Small intestine (tissue), 7 donors: ENCODE measurements around the gene CDC42EP5. TPM values are rescaled to one million over a fixed set of nuclear protein-coding genes. Genes with fewer than 3 reads are reported as not detected.

ENCODE experiments used
- DNase-seq, 2 donors: peaks; one replicate each; pipeline versions ENCODE4 v3.0.0 to v3.0.0-alpha.2; 2013
- FAIRE-seq: peaks from 2 replicates; lab custom pipeline; 2012; peaks lifted over from hg19 to GRCh38; lab: Jason Lieb, UNC
- H3K27ac ChIP-seq, 3 donors: one replicate each; pipeline ENCODE4 v1.5.1; 2013; ENCODE audit warnings: low read length in 2 of 3, mild to moderate bottlenecking in 2 of 3, control low read depth in 1 of 3, inconsistent platforms in 1 of 3, low read depth in 1 of 3, moderate library complexity in 1 of 3
- H3K27me3 ChIP-seq, 3 donors: one replicate each; pipeline ENCODE4 v1.6.1; 2013; ENCODE audit warnings: low read length in 3 of 3, inconsistent platforms in 1 of 3; ENCODE audit not compliant: control insufficient read depth in 3 of 3, insufficient read depth in 3 of 3
- H3K36me3 ChIP-seq, 3 donors: one replicate each; pipeline ENCODE4 v1.6.1; 2013; ENCODE audit warnings: low read length in 3 of 3, inconsistent platforms in 1 of 3, low read depth in 1 of 3, mild to moderate bottlenecking in 1 of 3, moderate library complexity in 1 of 3; ENCODE audit not compliant: control insufficient read depth in 3 of 3, insufficient read depth in 2 of 3
- H3K4me1 ChIP-seq, 3 donors: one replicate each; pipeline ENCODE4 v1.6.1; 2013; ENCODE audit warnings: low read length in 2 of 3, inconsistent platforms in 1 of 3, low read depth in 1 of 3, mild to moderate bottlenecking in 1 of 3, moderate library complexity in 1 of 3; ENCODE audit not compliant: control insufficient read depth in 3 of 3, insufficient read depth in 2 of 3
- H3K4me3 ChIP-seq, 3 donors: one replicate each; pipeline ENCODE4 v1.5.1; 2013; ENCODE audit warnings: low read length in 3 of 3, control low read depth in 1 of 3, inconsistent platforms in 1 of 3, low read depth in 1 of 3, mild to moderate bottlenecking in 1 of 3, moderate library complexity in 1 of 3
- H3K9me3 ChIP-seq, 2 donors: one replicate each; pipeline ENCODE4 v1.6.1; 2013; ENCODE audit warnings: low read depth in 1 of 2, low read length in 1 of 2; ENCODE audit not compliant: control insufficient read depth in 2 of 2, insufficient read depth in 1 of 2
- WGBS, 3 donors: extraction: QIAGEN DNeasy Blood & Tissue Kit; methylation state at CpG; one replicate each; pipeline ENCODE4 v1.1.7; 2013; 5-methylcytosine and 5-hydroxymethylcytosine counted together
- polyA plus RNA-seq, 4 donors: library from polyadenylated mRNA; stranded (reverse) in 3 of 4; unstranded in 1 of 4; fragments of 200-250 nt in 3 of 4; fragments of 120-200 nt in 1 of 4; gene quantifications; one replicate each; pipeline versions ENCODE4 v1.2.1 to v1.2.3, GENCODE V29; 2013
- donor health status: healthy with polysubstance abuse.
- donor health status: control.
- donor health status: control.
- donor health status: Bipolar disorder and iron deficiency.
- donor health status: healthy.

CDC42EP5 gene
- polyA plus RNA-seq, 4 donors = 131 to 215 (median 163) TPM

- no peaks in the 10 kb centered on the region for H3K4me1 ChIP-seq
- WGBS, 3 donors = 74 to 83% (median 81%) methylated on average over 10 of the region's 10 CpGs
- no peak overlapping the region for H3K4me3 ChIP-seq
- no peak for DNase-seq
- H3K36me3 ChIP-seq = no peaks in the 10 kb centered on the region
- no peaks in the 10 kb centered on the region for H3K9me3 ChIP-seq
- FAIRE-seq = no peak
- H3K27me3 ChIP-seq = no peaks in the 10 kb centered on the region
- no peak overlapping the region for H3K27ac ChIP-seq
Measured at GRCh38 chr19:54484451-54484850, 11.4 kb upstream of the CDC42EP5 start.

- peaks cover 0 to 2% (median 0%) of the 10 kb centered on the region in 3 donors for H3K4me1 ChIP-seq
- 48 to 69% (median 59%) methylated on average over 3 of the region's 3 CpGs for WGBS, 3 donors
- H3K27ac ChIP-seq = no peak overlapping the region
- H3K9me3 ChIP-seq = no peaks in the 10 kb centered on the region
- no peaks in the 10 kb centered on the region for H3K27me3 ChIP-seq
- FAIRE-seq = no peak
- no peak for DNase-seq
- H3K4me3 ChIP-seq = no peak overlapping the region
- no peaks in the 10 kb centered on the region for H3K36me3 ChIP-seq
Measured at GRCh38 chr19:54482889-54483288, 9.8 kb upstream of the CDC42EP5 start.

GRCh38 chr19:54481326-54481930, 8.3 kb upstream of the CDC42EP5 start:
- no peaks in the 10 kb centered on the region for H3K36me3 ChIP-seq
- WGBS, 3 donors = 10 to 12% (median 10%) methylated on average over 16 of the region's 16 CpGs
- H3K9me3 ChIP-seq = no peaks in the 10 kb centered on the region
- H3K27me3 ChIP-seq = no peaks in the 10 kb centered on the region
- no peak overlapping the region for H3K4me3 ChIP-seq
- H3K27ac ChIP-seq = no peak overlapping the region
- peaks cover 0 to 13% (median 0%) of the 10 kb centered on the region in 3 donors for H3K4me1 ChIP-seq
- DNase-seq = peak; percentile 60 to 68
- FAIRE-seq = no peak

GRCh38 chr19:54480051-54480450, 7.0 kb upstream of the CDC42EP5 start:
- FAIRE-seq = no peak
- 64 to 81% (median 68%) methylated on average over 2 of the region's 2 CpGs for WGBS, 3 donors

GRCh38 chr19:54478677-54479266, 5.7 kb upstream of the CDC42EP5 start:
- Histone ChIP-seq H3K36me3 (no peaks in the 10 kb centered on the region), H3K27me3 (no peaks in the 10 kb centered on the region), H3K4me3 (no peak overlapping the region), H3K9me3 (no peaks in the 10 kb centered on the region), H3K27ac (no peak overlapping the region), H3K4me1 (peaks cover 0 to 16% (median 2%) of the 10 kb centered on the region in 3 donors)
- 19 to 23% (median 22%) methylated on average over 10 of the region's 10 CpGs for WGBS, 3 donors
- no peak for FAIRE-seq
- DNase-seq = peak; percentile 62 to 63

More at GRCh38 chr19:54480051-54480450, 7.0 kb upstream of the CDC42EP5 start:
- no peak overlapping the region for H3K27ac ChIP-seq
- no peaks in the 10 kb centered on the region for H3K36me3 ChIP-seq
- H3K4me1 ChIP-seq = peaks cover 0 to 13% (median 0%) of the 10 kb centered on the region in 3 donors
- no peak for DNase-seq
- no peaks in the 10 kb centered on the region for H3K9me3 ChIP-seq
- H3K27me3 ChIP-seq = no peaks in the 10 kb centered on the region
- no peak overlapping the region for H3K4me3 ChIP-seq

- Histone ChIP-seq H3K4me1 (peaks cover 0 to 22% (median 3%) of the 10 kb centered on the region in 3 donors), H3K4me3 (no peak overlapping the region), H3K9me3 (no peaks in the 10 kb centered on the region), H3K36me3 (no peaks in the 10 kb centered on the region), H3K27me3 (no peaks in the 10 kb centered on the region), H3K27ac (no peak overlapping the region)
- peak; percentile 52 to 77 for DNase-seq
- 38 to 60% (median 54%) methylated on average over 3 of the region's 3 CpGs for WGBS, 3 donors
- no peak for FAIRE-seq
Measured at GRCh38 chr19:54477650-54478049, 4.6 kb upstream of the CDC42EP5 start.

- FAIRE-seq = no peak
- WGBS, 3 donors = 84 to 88% (median 88%) methylated on average over 11 of the region's 11 CpGs
- Histone ChIP-seq H3K27ac (no peak overlapping the region), H3K4me3 (no peak overlapping the region), H3K9me3 (no peaks in the 10 kb centered on the region), H3K27me3 (no peaks in the 10 kb centered on the region), H3K4me1 (peaks cover 0 to 23% (median 3%) of the 10 kb centered on the region in 3 donors), H3K36me3 (peaks cover 0 to 7% (median 0%) of the 10 kb centered on the region in 3 donors)
- DNase-seq = no peak
Measured at GRCh38 chr19:54475706-54476105, 2.6 kb upstream of the CDC42EP5 start.

GRCh38 chr19:54473892-54474372, 836 bp upstream of the CDC42EP5 start:
- DNase-seq = peak in 1 of 2 donors; percentile 16
- peaks cover 0 to 41% (median 3%) of the 10 kb centered on the region in 3 donors for H3K4me1 ChIP-seq
- H3K9me3 ChIP-seq = no peaks in the 10 kb centered on the region
- no peak for FAIRE-seq
- WGBS, 3 donors = 55 to 65% (median 59%) methylated on average over 6 of the region's 6 CpGs
- peak overlapping the region; percentile 91 to 97 (median 91) for H3K27ac ChIP-seq
- peaks cover 0 to 20% (median 0%) of the 10 kb centered on the region in 3 donors for H3K36me3 ChIP-seq
- peak overlapping the region in 1 of 3 donors; percentile 89 for H3K4me3 ChIP-seq
- H3K27me3 ChIP-seq = no peaks in the 10 kb centered on the region
